HL-60 (cell line): ENCODE results near the gene CD320.
A peak's percentile ranks its signal among the peaks of the same experiment; 100 is the strongest.
"Not testable (repeated sequence)": the region's sequence is repeated elsewhere in the genome, so short reads cannot be mapped to it uniquely, and the experiment has no call there.

Source experiments
- DNase-seq, 2 experiments: peaks; one replicate each; pipeline ENCODE4 v3.0.0-alpha.2; 2010 to 2020; ENCODE audit warnings: low read depth in 1 of 2, low spot score in 1 of 2
- H3K27ac ChIP-seq: fragments of 250-450 bp; sonication (Bioruptor Pico); replicated peaks from 2 replicates; pipeline ENCODE4 v1.5.1; 2020; ENCODE audit warnings: mild to moderate bottlenecking, moderate library complexity
- H3K27me3 ChIP-seq: fragments of 250-450 bp; sonication (Bioruptor Pico); 2 replicates; pipeline ENCODE4 v1.5.1; 2021; ENCODE audit warnings: mild to moderate bottlenecking, moderate library complexity; ENCODE audit not compliant: insufficient read depth, poor library complexity, severe bottlenecking
- H3K4me3 ChIP-seq: replicated peaks from 2 replicates; pipeline ENCODE4 v1.5.1; 2011; ENCODE audit warnings: mild to moderate bottlenecking, control low read depth, low read length; ENCODE audit not compliant: insufficient read depth
- CTCF ChIP-seq: IDR thresholded peaks from one replicate; pipeline ENCODE4 v1.5.1; 2011; ENCODE audit warnings: low read length, control low read depth, inconsistent platforms; ENCODE audit not compliant: insufficient read depth
- GABPA ChIP-seq: IDR thresholded peaks from 2 replicates; pipeline ENCODE4 v1.6.1; 2012; ENCODE audit warnings: low read depth
- POLR2AphosphoS5 ChIP-seq: IDR thresholded peaks from 2 replicates; pipeline ENCODE4 v1.6.1; 2012; ENCODE audit warnings: low read depth
- REST ChIP-seq: IDR thresholded peaks from 2 replicates; pipeline ENCODE4 v1.6.1; 2012; ENCODE audit warnings: low read depth; ENCODE audit not compliant: insufficient replicate concordance
- SPI1 ChIP-seq: IDR thresholded peaks from 2 replicates; pipeline ENCODE4 v1.6.1; 2012; ENCODE audit warnings: low read depth, mild to moderate bottlenecking, borderline replicate concordance
- long read RNA-seq: library from polyadenylated mRNA; unstranded; transcript quantifications from one replicate; pipeline ENCODE4 v2.0.0, GENCODE V29; 2020

CD320 gene
- long read RNA-seq, partial matches to known transcripts, result 2 of 8 reads
- long read RNA-seq, other reads (novel, unspliced or antisense), result 5 of 8 reads

- TF ChIP-seq SPI1, result no peak
- TF ChIP-seq CTCF, result no peak
- TF ChIP-seq POLR2AphosphoS5, result peak; percentile 68
- peak; percentile 14 for TF ChIP-seq REST
- no peak for TF ChIP-seq GABPA
- peak in 1 of 2 experiments; percentile 79 for DNase-seq
- Histone ChIP-seq H3K4me3 (peak within 1 kb of the TSS; percentile 38), H3K27me3 (no peaks in the 10 kb centered on the region), H3K27ac (peak within 1 kb of the TSS; percentile 39; the same call in 1 of the 2 replicates)
These were observed at the start of gene CD320 for GRCh38 chr19:8307965-8308866. Gene CD320 (minus strand): TSS chr19:8308358. CDS start chr19:8308290, 68 bp downstream.

GRCh38 chr19:8357007-8357521 lies 48.9 kb upstream of the CD320 start:
- peaks cover 4% of the 10 kb centered on the region for H3K27me3 ChIP-seq
- DNase-seq, result no peak
- H3K4me3 ChIP-seq, result no peak overlapping the region
- TF ChIP-seq GABPA (no peak), SPI1 (no peak), CTCF (no peak), POLR2AphosphoS5 (no peak), REST (no peak)
- H3K27ac ChIP-seq, result no peak overlapping the region

GRCh38 chr19:8355631-8356402 lies 47.7 kb upstream of the CD320 start:
- Histone ChIP-seq H3K27ac (no peak overlapping the region), H3K4me3 (no peak overlapping the region), H3K27me3 (peaks cover 11% of the 10 kb centered on the region)
- TF ChIP-seq REST, result no peak
- no peak for TF ChIP-seq POLR2AphosphoS5
- TF ChIP-seq SPI1, result no peak
- no peak for TF ChIP-seq GABPA
- TF ChIP-seq CTCF, result no peak
- peak in 1 of 2 experiments; percentile 49 for DNase-seq

GRCh38 chr19:8352845-8353244 lies 44.7 kb upstream of the CD320 start:
- not testable (repeated sequence) for H3K27ac ChIP-seq, DNase-seq, H3K4me3 ChIP-seq
- peaks cover 14% of the 10 kb centered on the region for H3K27me3 ChIP-seq
